HepG2 (cell line): ENCODE results near the gene RBBP8NL. TPM values are rescaled to one million over a fixed set of nuclear protein-coding genes. Genes with fewer than 3 reads are reported as not detected.

ENCODE experiments used
- ATF5 ChIP-seq: sonication (generic); formaldehyde crosslinking; IDR thresholded peaks from 2 replicates; pipeline ENCODE4 v1.4.0; 2020; ENCODE audit warnings: mild to moderate bottlenecking, low read depth, missing genetic modification reagents
- DBP ChIP-seq: sonication (generic); formaldehyde crosslinking; IDR thresholded peaks from 2 replicates; pipeline ENCODE4 v1.4.0; 2020; ENCODE audit warnings: missing genetic modification reagents; ENCODE audit errors: not compliant biosample characterization
- EP300 ChIP-seq, 3 experiments: sonication (generic) in 1 of 3; formaldehyde crosslinking in 1 of 3; IDR thresholded peaks; 2 replicates each; pipeline versions ENCODE4 v1.5.1 to v1.6.1; 2011 to 2020; ENCODE audit warnings: low read depth in 2 of 3, low read length in 2 of 3, borderline replicate concordance in 1 of 3, improper control_type of control experiment in 1 of 3, mild to moderate bottlenecking in 1 of 3, missing genetic modification reagents in 1 of 3, moderate library complexity in 1 of 3
- GATA4 ChIP-seq: sonication (generic); IDR thresholded peaks from 2 replicates; pipeline ENCODE4 v1.6.1; 2016; ENCODE audit warnings: antibody characterized with exemption, low read depth, borderline replicate concordance
- HOXA9 ChIP-seq: sonication (generic); formaldehyde crosslinking; IDR thresholded peaks from 2 replicates; pipeline ENCODE4 v1.8.1; 2022; ENCODE audit warnings: missing genetic modification reagents, mild to moderate bottlenecking, moderate library complexity, borderline replicate concordance
- MLX ChIP-seq: IDR thresholded peaks from 2 replicates; pipeline ENCODE4 v1.6.1; 2016
- MTF2 ChIP-seq: sonication (generic); formaldehyde crosslinking; IDR thresholded peaks from 2 replicates; pipeline ENCODE4 v1.5.0; 2020; ENCODE audit warnings: missing genetic modification reagents, borderline replicate concordance
- MXD4 ChIP-seq: IDR thresholded peaks from 2 replicates; pipeline ENCODE4 v1.6.1; 2016; ENCODE audit warnings: mild to moderate bottlenecking, missing biosample characterization, missing genetic modification reagents
- NBN ChIP-seq: fragments of 450-650 bp; conservative IDR thresholded peaks from 2 replicates; pipeline ENCODE4 v1.6.1; 2017
- NFKBIZ ChIP-seq: IDR thresholded peaks from 2 replicates; pipeline ENCODE4 v1.6.1; 2018; ENCODE audit warnings: missing genetic modification reagents, missing compliant biosample characterization
- NONO ChIP-seq, 2 experiments: fragments of 450-650 bp in 1 of 2; sonication (generic) in 1 of 2; formaldehyde crosslinking in 1 of 2; IDR thresholded peaks in 1 of 2; conservative IDR thresholded peaks in 1 of 2; 2 replicates each; pipeline versions ENCODE4 v1.6.1 to v1.8.0; 2017 to 2022; ENCODE audit warnings: mild to moderate bottlenecking in 1 of 2, missing genetic modification reagents in 1 of 2, moderate library complexity in 1 of 2
- NR1H2 ChIP-seq: sonication (generic); formaldehyde crosslinking; IDR thresholded peaks from 2 replicates; pipeline ENCODE4 v1.8.1; 2022; ENCODE audit warnings: low read depth, missing genetic modification reagents, borderline replicate concordance
- PITX1 ChIP-seq: sonication (generic); formaldehyde crosslinking; IDR thresholded peaks from 2 replicates; pipeline ENCODE4 v1.5.1; 2020; ENCODE audit warnings: mild to moderate bottlenecking, missing genetic modification reagents
- SMARCE1 ChIP-seq: fragments of 450-650 bp; IDR thresholded peaks from 2 replicates; pipeline ENCODE4 v1.6.1; 2017; ENCODE audit warnings: borderline replicate concordance
- THAP7 ChIP-seq: sonication (generic); formaldehyde crosslinking; IDR thresholded peaks from 2 replicates; pipeline ENCODE4 v1.8.1; 2023; ENCODE audit warnings: mild to moderate bottlenecking, missing genetic modification reagents
- TSC22D2 ChIP-seq: sonication (generic); formaldehyde crosslinking; IDR thresholded peaks from 2 replicates; pipeline ENCODE4 v1.5.1; 2020; ENCODE audit warnings: missing genetic modification reagents, mild to moderate bottlenecking, borderline replicate concordance
- ZKSCAN1 ChIP-seq: fragments of 150-350 bp; IDR thresholded peaks from 2 replicates; pipeline ENCODE4 v1.6.1; 2014; ENCODE audit warnings: low read length
- ZNF274 ChIP-seq: sonication (generic); formaldehyde crosslinking; IDR thresholded peaks from 2 replicates; pipeline ENCODE4 v1.5.1; 2020; ENCODE audit warnings: mild to moderate bottlenecking, missing genetic modification reagents
- ZNF44 ChIP-seq: sonication (generic); formaldehyde crosslinking; IDR thresholded peaks from 2 replicates; pipeline ENCODE4 v1.5.1; 2020; ENCODE audit warnings: mild to moderate bottlenecking, missing genetic modification reagents
- ZNF512B ChIP-seq: sonication (generic); formaldehyde crosslinking; IDR thresholded peaks from 2 replicates; pipeline ENCODE4 v1.5.1; 2020; ENCODE audit warnings: missing genetic modification reagents, mild to moderate bottlenecking, borderline replicate concordance
- polyA plus RNA-seq, 8 experiments: library from polyadenylated mRNA; depleted of rRNA in 3 of 8; stranded (reverse) in 7 of 8; unstranded in 1 of 8; fragments of >200 nt; fragmentation: Illumina TruSeq in 4 of 8; extraction: Trizol in 4 of 8; gene quantifications; 2 replicates each; pipeline versions ENCODE4 v1.2.1 to v1.2.3, GENCODE V29; 2011 to 2016; ENCODE audit warnings: low read depth in 4 of 8, missing spikeins in 1 of 8, mixed read lengths in 1 of 8; ENCODE audit not compliant: insufficient read depth in 1 of 8
- total RNA-seq, 5 experiments: library from RNA; depleted of rRNA; stranded (reverse); fragments of >200 nt; fragmentation: Illumina TruSeq; extraction: Trizol; gene quantifications; 2 replicates each; pipeline ENCODE4 v1.2.3, GENCODE V29; 2016; ENCODE audit warnings: low read depth in 1 of 5

RBBP8NL gene
- total and polyA plus RNA-seq, 2 of the 13 experiments (the other 11 are each of a cell fraction or from before 2014, with no cell fraction given), result 0.69 to 0.86 TPM

- TF ChIP-seq EP300 (IDR thresholded peaks at IDR 0.05; ENCODE audit: low read depth in 2 of 2, low read length in 2 of 2) (no peak; a peak in 1 of 4 replicates), EP300 (CRISPR knock-in tag; IDR thresholded peaks at IDR 0.05; ENCODE audit: borderline replicate concordance) (no peak; the same call in 1 of the 2 replicates), NFKBIZ (CRISPR knock-in tag) (no peak), ZNF44 (no peak), HOXA9 (CRISPR knock-in tag) (no peak), NBN (no peak), NR1H2 (no peak), GATA4 (no peak), ZNF512B (CRISPR knock-in tag) (no peak), DBP (CRISPR knock-in tag) (no peak), SMARCE1 (no peak), MXD4 (CRISPR knock-in tag) (no peak), TSC22D2 (CRISPR knock-in tag) (peak; percentile 57; the same call in 1 of the 2 replicates), ATF5 (CRISPR knock-in tag) (no peak), THAP7 (CRISPR knock-in tag) (peak; percentile 65; the same call in 1 of the 2 replicates), NONO (IDR thresholded peaks at IDR 0.05) (no peak), NONO (CRISPR knock-in tag; conservative IDR thresholded peaks at IDR 0.05) (peak; percentile 60; the same call in 1 of the 2 replicates), PITX1 (no peak), MLX (CRISPR knock-in tag) (no peak; the same call in 1 of the 2 replicates), ZKSCAN1 (no peak), ZNF274 (CRISPR knock-in tag) (no peak), MTF2 (CRISPR knock-in tag) (no peak)
These were observed 58.1 kb downstream of the RBBP8NL start (continued) for GRCh38 chr20:62368976-62369814.
